ENCODE data around the gene TCF7L2.

TCF7L2 gene

DNA sequence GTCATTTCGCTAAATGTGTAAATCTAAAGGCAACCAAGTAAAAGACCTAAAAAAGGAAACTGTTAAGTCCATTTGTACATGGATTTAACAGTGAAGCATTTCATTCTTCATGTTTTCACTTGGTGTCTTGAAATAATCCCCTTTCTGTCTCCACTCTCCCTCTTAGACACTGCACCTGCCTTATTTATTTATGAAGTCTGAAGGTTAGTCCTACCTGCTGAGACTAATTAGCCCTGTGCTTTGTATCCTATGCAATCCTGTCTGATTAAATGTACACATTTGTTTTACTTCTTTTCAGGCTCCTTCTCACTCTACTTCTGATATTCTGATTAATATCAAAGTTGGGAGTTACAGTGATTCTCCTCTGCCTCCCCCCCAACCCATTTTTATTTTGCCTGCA is 1.9 kb upstream of the TCF7L2 start:
- Histone ChIP-seq H3K79me2 (ENCODE audit: insufficient read depth, low read length) (no peaks in the 10 kb centered on the region), H3F3A (ENCODE audit: insufficient read depth) (0 out of 2 replicates have a peak, but pooled peaks cover 4% of the 10 kb centered on the region), H2AFZ (ENCODE audit: low read depth, low read length, severe bottlenecking) (no peak overlapping the region), H3K36me3 (ENCODE audit: low read length) (no peaks in the 10 kb centered on the region), H3K27me3 (ENCODE audit: low read length) (no peaks in the 10 kb centered on the region), H3K4me3 (ENCODE audit: insufficient read depth, low read length, poor library complexity, severe bottlenecking) (no peak overlapping the region), H3K9me2 (replicated peaks; ENCODE audit: insufficient read depth, low read length) (no peaks in the 10 kb centered on the region), H3K4me2 (ENCODE audit: low read depth, low read length, poor library complexity, severe bottlenecking) (no peak overlapping the region), H3K9me3 (ENCODE audit: insufficient read depth, low read length) (no peaks in the 10 kb centered on the region), H3K27ac (ENCODE audit: low read depth, low read length) (no peak overlapping the region), H3K9ac (ENCODE audit: low read length) (no peak overlapping the region), H4K20me1 (ENCODE audit: low read depth, low read length) (no peaks in the 10 kb centered on the region)
- no peak for TF ChIP-seq EZH2phosphoT487 (conservative IDR thresholded peaks at IDR 0.05; ENCODE audit: low read length)
- TF ChIP-seq, protein P1, sequence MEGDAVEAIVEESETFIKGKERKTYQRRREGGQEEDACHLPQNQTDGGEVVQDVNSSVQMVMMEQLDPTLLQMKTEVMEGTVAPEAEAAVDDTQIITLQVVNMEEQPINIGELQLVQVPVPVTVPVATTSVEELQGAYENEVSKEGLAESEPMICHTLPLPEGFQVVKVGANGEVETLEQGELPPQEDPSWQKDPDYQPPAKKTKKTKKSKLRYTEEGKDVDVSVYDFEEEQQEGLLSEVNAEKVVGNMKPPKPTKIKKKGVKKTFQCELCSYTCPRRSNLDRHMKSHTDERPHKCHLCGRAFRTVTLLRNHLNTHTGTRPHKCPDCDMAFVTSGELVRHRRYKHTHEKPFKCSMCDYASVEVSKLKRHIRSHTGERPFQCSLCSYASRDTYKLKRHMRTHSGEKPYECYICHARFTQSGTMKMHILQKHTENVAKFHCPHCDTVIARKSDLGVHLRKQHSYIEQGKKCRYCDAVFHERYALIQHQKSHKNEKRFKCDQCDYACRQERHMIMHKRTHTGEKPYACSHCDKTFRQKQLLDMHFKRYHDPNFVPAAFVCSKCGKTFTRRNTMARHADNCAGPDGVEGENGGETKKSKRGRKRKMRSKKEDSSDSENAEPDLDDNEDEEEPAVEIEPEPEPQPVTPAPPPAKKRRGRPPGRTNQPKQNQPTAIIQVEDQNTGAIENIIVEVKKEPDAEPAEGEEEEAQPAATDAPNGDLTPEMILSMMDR (IDR thresholded peaks at IDR 0.05; ENCODE audit: insufficient read depth, low read length, poor library complexity, severe bottlenecking): no peak

DNA sequence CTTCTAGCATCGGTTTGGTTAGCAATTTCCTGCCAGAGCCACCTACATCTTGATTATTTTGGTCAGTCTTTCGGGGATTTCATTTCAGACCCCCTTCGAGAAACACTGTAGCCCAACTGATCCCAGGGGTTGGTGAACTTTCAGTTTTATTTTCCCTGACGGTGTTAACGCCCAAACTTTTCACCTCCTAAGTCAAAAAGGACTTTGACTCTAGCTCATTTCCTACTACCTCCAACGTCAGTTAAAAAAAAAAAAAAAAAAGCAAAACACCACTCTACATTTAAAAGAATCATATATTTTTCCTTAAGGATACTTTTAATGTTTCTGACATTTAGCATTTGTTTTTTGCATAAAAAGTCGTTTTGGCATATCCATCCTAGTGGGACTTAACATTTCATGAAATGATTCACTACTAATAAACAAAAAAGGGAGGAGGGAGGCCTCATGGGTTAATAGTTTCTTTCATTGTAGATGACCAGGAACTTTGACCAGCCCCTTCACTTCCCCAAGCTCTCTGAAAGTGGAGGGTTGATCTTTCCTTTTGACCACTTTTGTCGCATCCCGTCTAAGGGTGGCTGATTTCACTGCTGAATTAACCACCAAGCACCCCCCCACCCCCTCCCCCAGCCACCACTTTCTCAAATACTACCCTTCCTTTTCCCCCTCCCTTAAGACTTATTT is 764 bp upstream of the TCF7L2 start:
- Histone ChIP-seq H3K27ac (ENCODE audit: low read depth, low read length) (no peak overlapping the region), H4K20me1 (ENCODE audit: low read depth, low read length) (no peaks in the 10 kb centered on the region), H3K9me3 (ENCODE audit: insufficient read depth, low read length) (no peaks in the 10 kb centered on the region), H3K4me2 (ENCODE audit: low read depth, low read length, poor library complexity, severe bottlenecking) (peak overlapping the region; percentile 98), H3K27me3 (ENCODE audit: low read length) (no peaks in the 10 kb centered on the region), H3K4me3 (ENCODE audit: insufficient read depth, low read length, poor library complexity, severe bottlenecking) (peak overlapping the region; percentile 74), H2AFZ (ENCODE audit: low read depth, low read length, severe bottlenecking) (peak overlapping the region; percentile 79), H3K9ac (ENCODE audit: low read length) (peak overlapping the region; percentile 40; the same call in 1 of the 2 replicates), H3F3A (ENCODE audit: insufficient read depth) (0 out of 2 replicates have a peak, but pooled peaks cover 4% of the 10 kb centered on the region), H3K79me2 (ENCODE audit: insufficient read depth, low read length) (no peaks in the 10 kb centered on the region), H3K9me2 (replicated peaks; ENCODE audit: insufficient read depth, low read length) (no peaks in the 10 kb centered on the region), H3K36me3 (ENCODE audit: low read length) (no peaks in the 10 kb centered on the region)
- TF ChIP-seq EZH2phosphoT487 (conservative IDR thresholded peaks at IDR 0.05; ENCODE audit: low read length): no peak
- TF ChIP-seq, protein P1 (IDR thresholded peaks at IDR 0.05; ENCODE audit: insufficient read depth, low read length, poor library complexity, severe bottlenecking): no peak

DNA sequence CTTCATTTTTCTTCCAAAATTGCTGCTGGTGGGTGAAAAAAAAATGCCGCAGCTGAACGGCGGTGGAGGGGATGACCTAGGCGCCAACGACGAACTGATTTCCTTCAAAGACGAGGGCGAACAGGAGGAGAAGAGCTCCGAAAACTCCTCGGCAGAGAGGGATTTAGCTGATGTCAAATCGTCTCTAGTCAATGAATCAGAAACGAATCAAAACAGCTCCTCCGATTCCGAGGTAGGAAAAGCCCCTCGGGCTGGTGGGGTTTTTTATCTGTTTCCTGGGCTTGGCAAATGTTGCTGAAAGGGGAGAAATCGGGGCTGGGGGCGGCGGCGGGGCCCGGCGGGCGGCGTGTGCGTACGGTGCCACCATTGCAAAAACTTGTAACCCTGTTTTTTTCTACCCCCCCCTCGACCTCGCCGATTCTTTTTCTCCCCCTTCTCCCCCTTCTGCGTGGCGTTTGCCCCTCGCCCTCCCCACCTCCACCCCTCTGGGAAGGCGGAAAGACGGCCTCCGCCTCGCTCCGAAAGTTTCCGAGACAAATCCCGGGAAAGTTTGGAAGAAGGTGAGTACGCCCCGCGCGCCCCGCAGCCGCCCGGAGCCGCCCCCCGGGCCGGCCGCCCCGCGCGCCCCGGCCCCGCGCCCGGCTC is 789 bp downstream of the TCF7L2 start:
- Histone ChIP-seq H3K9me3 (ENCODE audit: insufficient read depth, low read length) (no peaks in the 10 kb centered on the region), H3K36me3 (ENCODE audit: low read length) (no peaks in the 10 kb centered on the region), H4K20me1 (ENCODE audit: low read depth, low read length) (no peaks in the 10 kb centered on the region), H3K4me3 (ENCODE audit: insufficient read depth, low read length, poor library complexity, severe bottlenecking) (peak overlapping the region; percentile 74), H3K27me3 (ENCODE audit: low read length) (no peaks in the 10 kb centered on the region), H3K79me2 (ENCODE audit: insufficient read depth, low read length) (no peaks in the 10 kb centered on the region), H3K27ac (ENCODE audit: low read depth, low read length) (no peak overlapping the region), H2AFZ (ENCODE audit: low read depth, low read length, severe bottlenecking) (peak overlapping the region; percentile 79), H3K9me2 (replicated peaks; ENCODE audit: insufficient read depth, low read length) (no peaks in the 10 kb centered on the region), H3K9ac (ENCODE audit: low read length) (peak overlapping the region; percentile 40), H3K4me2 (ENCODE audit: low read depth, low read length, poor library complexity, severe bottlenecking) (peak overlapping the region; percentile 98), H3F3A (ENCODE audit: insufficient read depth) (0 out of 2 replicates have a peak, but pooled peaks cover 4% of the 10 kb centered on the region)
- TF ChIP-seq, protein P1 (IDR thresholded peaks at IDR 0.05; ENCODE audit: insufficient read depth, low read length, poor library complexity, severe bottlenecking): no peak
- no peak for TF ChIP-seq EZH2phosphoT487 (conservative IDR thresholded peaks at IDR 0.05; ENCODE audit: low read length)

Data from SU-DHL-6 (cell line).